ENCODE measurements around the gene IPO8.
"Not testable (repeated sequence)": the region's sequence is repeated elsewhere in the genome, so short reads cannot be mapped to it uniquely, and the experiment has no call there.

Gene IPO8

GRCh38 chr12:30610718-30611117 lies 85.0 kb downstream of the IPO8 start:
- no peak for DNase-seq (ENCODE audit: low read depth, low spot score)

- not testable (repeated sequence) for DNase-seq (ENCODE audit: low read depth, low spot score)
Observed at GRCh38 chr12:30609819-30610218, 85.8 kb downstream of the IPO8 start.

GRCh38 chr12:30604302-30604701 lies 91.4 kb downstream of the IPO8 start:
- not testable (repeated sequence) for DNase-seq (ENCODE audit: low read depth, low spot score)

- DNase-seq (ENCODE audit: low read depth, low spot score): no peak
Observed at GRCh38 chr12:30603129-30603528, 92.5 kb downstream of the IPO8 start.

GRCh38 chr12:30602678-30603077 lies 93.0 kb downstream of the IPO8 start:
- DNase-seq (ENCODE audit: low read depth, low spot score): no peak

- DNase-seq (ENCODE audit: low read depth, low spot score): no peak
Observed at GRCh38 chr12:30599608-30600007, 96.1 kb downstream of the IPO8 start.

- no peak for DNase-seq (ENCODE audit: low read depth, low spot score)
Observed at GRCh38 chr12:30598889-30599288, 96.8 kb downstream of the IPO8 start.

GRCh38 chr12:30595742-30596141 lies 99.9 kb downstream of the IPO8 start:
- no peak for DNase-seq (ENCODE audit: low read depth, low spot score)

- no peak for DNase-seq (ENCODE audit: low read depth, low spot score)
Observed at GRCh38 chr12:30594509-30594908, 101.2 kb downstream of the IPO8 start.

- not testable (repeated sequence) for DNase-seq (ENCODE audit: low read depth, low spot score)
Observed at GRCh38 chr12:30588572-30588971, 107.1 kb downstream of the IPO8 start.

- DNase-seq (ENCODE audit: low read depth, low spot score): no peak
Observed at GRCh38 chr12:30587782-30588181, 107.9 kb downstream of the IPO8 start.

- DNase-seq (ENCODE audit: low read depth, low spot score): no peak
Observed at GRCh38 chr12:30585877-30586276, 109.8 kb downstream of the IPO8 start.

- DNase-seq (ENCODE audit: low read depth, low spot score): no peak
Observed at GRCh38 chr12:30582943-30583342, 112.7 kb downstream of the IPO8 start.

- DNase-seq (ENCODE audit: low read depth, low spot score): no peak
Observed at GRCh38 chr12:30580344-30580743, 115.3 kb downstream of the IPO8 start.

Data from smooth muscle cell of the brain vasculature (primary cell).